CD8-positive, alpha-beta memory T cell (primary cell): ENCODE results near the gene LRRTM2. TPM values are rescaled to one million over a fixed set of nuclear protein-coding genes. Genes with fewer than 3 reads are reported as not detected.
"Not testable (repeated sequence)": the region's sequence is repeated elsewhere in the genome, so short reads cannot be mapped to it uniquely, and the experiment has no call there.

Source experiments
- CTCF ChIA-PET: fragments of 350-600 bp; sonication (Branson Sonifier 250); formaldehyde crosslinking; loops from one replicate; lab custom pipeline; 2021; ENCODE audit warnings: antibody characterized with exemption; lab: Charles Lee
- POLR2A ChIA-PET: fragments of 350-600 bp; sonication (Branson Sonifier 250); formaldehyde crosslinking; loops from one replicate; lab custom pipeline; 2021; ENCODE audit warnings: antibody characterized with exemption; lab: Charles Lee
- DNase-seq, 5 donors: peaks; one replicate each; pipeline versions ENCODE4 v3.0.0 to v3.0.0-alpha.2; 2020 to 2022; ENCODE audit warnings: mixed read lengths in 1 of 5
- H3K27ac ChIP-seq: one replicate; pipeline ENCODE4 v1.7.0; 2013; ENCODE audit warnings: low read depth, mild to moderate bottlenecking, low read length, moderate library complexity
- H3K27me3 ChIP-seq: 2 replicates; pipeline ENCODE4 v1.7.0; 2013; ENCODE audit warnings: low read length, mild to moderate bottlenecking; ENCODE audit not compliant: insufficient read depth, poor library complexity, severe bottlenecking
- H3K36me3 ChIP-seq: 2 replicates; pipeline ENCODE4 v1.7.0; 2013; ENCODE audit warnings: mild to moderate bottlenecking, low read length, moderate library complexity; ENCODE audit not compliant: insufficient read depth
- H3K4me1 ChIP-seq: 2 replicates; pipeline ENCODE4 v1.7.0; 2013; ENCODE audit warnings: mild to moderate bottlenecking, low read length, moderate library complexity; ENCODE audit not compliant: insufficient read depth
- H3K4me3 ChIP-seq: 2 replicates; pipeline ENCODE4 v1.7.0; 2013; ENCODE audit warnings: mild to moderate bottlenecking, low read length
- H3K9me3 ChIP-seq: 2 replicates; pipeline ENCODE4 v1.7.0; 2013; ENCODE audit warnings: mild to moderate bottlenecking, low read length
- H3K27ac Mint-ChIP-seq, 8 donors: one replicate each; pipeline ENCODE4 v1.8.0; 2020 to 2021; ENCODE audit warnings: mixed read lengths in 8 of 8, mild to moderate bottlenecking in 6 of 8, inconsistent platforms in 3 of 8, moderate library complexity in 3 of 8
- H3K27me3 Mint-ChIP-seq, 2 donors: one replicate each; pipeline ENCODE4 v1.8.0; 2020 to 2021; ENCODE audit warnings: mixed read lengths in 2 of 2, mild to moderate bottlenecking in 1 of 2, moderate library complexity in 1 of 2
- H3K36me3 Mint-ChIP-seq, 3 donors: one replicate each; pipeline ENCODE4 v1.8.0; 2020 to 2021; ENCODE audit warnings: mixed read lengths in 3 of 3, inconsistent platforms in 1 of 3, mild to moderate bottlenecking in 1 of 3
- H3K4me1 Mint-ChIP-seq, 3 donors: one replicate each; pipeline ENCODE4 v1.8.0; 2020 to 2021; ENCODE audit warnings: mixed read lengths in 3 of 3, inconsistent platforms in 1 of 3, mild to moderate bottlenecking in 1 of 3
- H3K4me3 Mint-ChIP-seq, 7 donors: one replicate each; pipeline ENCODE4 v1.8.0; 2020 to 2021; ENCODE audit warnings: mixed read lengths in 7 of 7, mild to moderate bottlenecking in 6 of 7, moderate library complexity in 4 of 7, inconsistent platforms in 2 of 7
- H3K9me3 Mint-ChIP-seq, 5 donors: one replicate each; pipeline ENCODE4 v1.8.0; 2020 to 2022; ENCODE audit warnings: mixed read lengths in 5 of 5, mild to moderate bottlenecking in 3 of 5, moderate library complexity in 2 of 5, inconsistent platforms in 1 of 5
- polyA plus RNA-seq: library from polyadenylated mRNA; unstranded; fragments of 300-500 nt; fragmentation: Illumina TruSeq; gene quantifications from one replicate; pipeline ENCODE4 v1.2.3, GENCODE V29; 2021
- total RNA-seq, 2 experiments: library from RNA; stranded (reverse); gene quantifications; one replicate each; pipeline ENCODE4 v1.2.3, GENCODE V29; 2021

The LRRTM2 gene
- total and polyA plus RNA-seq, 3 experiments from 2014 or later = not detected

GRCh38 chr5:138843316-138844124 is 31.6 kb downstream of the LRRTM2 start:
- H3K27me3 Mint-ChIP-seq = peaks cover 0 to 2% of the 10 kb centered on the region in 2 donors
- no peak for DNase-seq
- no peaks in the 10 kb centered on the region for H3K9me3 Mint-ChIP-seq
- Histone ChIP-seq H3K9me3 (no peaks in the 10 kb centered on the region), H3K4me3 (no peak overlapping the region), H3K4me1 (no peaks in the 10 kb centered on the region), H3K36me3 (no peaks in the 10 kb centered on the region), H3K27ac (no peak overlapping the region), H3K27me3 (no peaks in the 10 kb centered on the region)
- peaks cover 0 to 12% (median 6%) of the 10 kb centered on the region in 3 donors for H3K4me1 Mint-ChIP-seq
- H3K36me3 Mint-ChIP-seq = peaks cover 0 to 4% (median 0%) of the 10 kb centered on the region in 3 donors
- POLR2A ChIA-PET = no interaction called here
- CTCF ChIA-PET = no interaction called here
- no peak overlapping the region for H3K4me3 Mint-ChIP-seq
- no peak overlapping the region for H3K27ac Mint-ChIP-seq

GRCh38 chr5:138841531-138841930 is 33.6 kb downstream of the LRRTM2 start:
- ChIA-PET POLR2A (no interaction called here), CTCF (no interaction called here)
- Mint-ChIP-seq H3K36me3 (peaks cover 0 to 4% (median 1%) of the 10 kb centered on the region in 3 donors), H3K9me3 (no peaks in the 10 kb centered on the region), H3K27ac (no peak overlapping the region), H3K4me3 (no peak overlapping the region), H3K27me3 (peaks cover 0 to 3% of the 10 kb centered on the region in 2 donors), H3K4me1 (no peaks in the 10 kb centered on the region)
- Histone ChIP-seq H3K4me3 (no peak overlapping the region), H3K4me1 (no peaks in the 10 kb centered on the region), H3K27me3 (no peaks in the 10 kb centered on the region), H3K36me3 (no peaks in the 10 kb centered on the region), H3K9me3 (no peaks in the 10 kb centered on the region), H3K27ac (no peak overlapping the region)
- no peak for DNase-seq

GRCh38 chr5:138840103-138840502 is 35.0 kb downstream of the LRRTM2 start:
- ChIA-PET CTCF (no interaction called here), POLR2A (no interaction called here)
- H3K4me3 Mint-ChIP-seq = no peak overlapping the region
- H3K4me1 Mint-ChIP-seq = no peaks in the 10 kb centered on the region
- H3K9me3 ChIP-seq = no peaks in the 10 kb centered on the region
- H3K27ac ChIP-seq = no peak overlapping the region
- H3K9me3 Mint-ChIP-seq = no peaks in the 10 kb centered on the region
- peaks cover 0 to 1% (median 0%) of the 10 kb centered on the region in 3 donors for H3K36me3 Mint-ChIP-seq
- H3K4me1 ChIP-seq = no peaks in the 10 kb centered on the region
- H3K27me3 ChIP-seq = no peaks in the 10 kb centered on the region
- no peaks in the 10 kb centered on the region for H3K36me3 ChIP-seq
- no peak overlapping the region for H3K27ac Mint-ChIP-seq
- no peak overlapping the region for H3K4me3 ChIP-seq
- peaks cover 0 to 3% of the 10 kb centered on the region in 2 donors for H3K27me3 Mint-ChIP-seq
- DNase-seq = no peak

GRCh38 chr5:138837160-138837559 is 38.0 kb downstream of the LRRTM2 start:
- H3K4me1 Mint-ChIP-seq = peaks cover 0 to 2% (median 0%) of the 10 kb centered on the region in 3 donors
- H3K27ac Mint-ChIP-seq = no peak overlapping the region
- no peak overlapping the region for H3K4me3 ChIP-seq
- no peaks in the 10 kb centered on the region for H3K27me3 ChIP-seq
- H3K36me3 Mint-ChIP-seq = peaks cover 0 to 1% (median 0%) of the 10 kb centered on the region in 3 donors
- no peaks in the 10 kb centered on the region for H3K9me3 Mint-ChIP-seq
- ChIA-PET POLR2A (no interaction called here), CTCF (no interaction called here)
- no peak for DNase-seq
- no peaks in the 10 kb centered on the region for H3K4me1 ChIP-seq
- H3K27ac ChIP-seq = no peak overlapping the region
- H3K4me3 Mint-ChIP-seq = no peak overlapping the region
- H3K27me3 Mint-ChIP-seq = peaks cover 0 to 6% of the 10 kb centered on the region in 2 donors
- H3K9me3 ChIP-seq = no peaks in the 10 kb centered on the region
- H3K36me3 ChIP-seq = no peaks in the 10 kb centered on the region

- not testable (repeated sequence) for H3K27me3 ChIP-seq, H3K4me3 Mint-ChIP-seq, H3K4me3 ChIP-seq, H3K36me3 ChIP-seq, DNase-seq, H3K4me1 Mint-ChIP-seq, H3K9me3 ChIP-seq, H3K9me3 Mint-ChIP-seq, H3K27me3 Mint-ChIP-seq, H3K36me3 Mint-ChIP-seq, H3K4me1 ChIP-seq, H3K27ac ChIP-seq
- CTCF ChIA-PET = interaction anchor here (1.3 kb wide), 1 partner anchor 9 kb away, joined by 3 read pairs; no protein-coding TSS in a partner anchor
- H3K27ac Mint-ChIP-seq = peak overlapping the region in 1 of 8 donors; percentile 56
- POLR2A ChIA-PET = interaction anchor here (0.6 kb wide), 1 partner anchor 466 kb away, joined by 3 read pairs; no protein-coding TSS in a partner anchor
Observed at GRCh38 chr5:138834853-138835252, 40.3 kb downstream of the LRRTM2 start.

- Histone ChIP-seq H3K27me3 (no peaks in the 10 kb centered on the region), H3K27ac (no peak overlapping the region), H3K9me3 (no peaks in the 10 kb centered on the region), H3K36me3 (no peaks in the 10 kb centered on the region), H3K4me1 (no peaks in the 10 kb centered on the region), H3K4me3 (no peak overlapping the region)
- ChIA-PET POLR2A (no interaction called here), CTCF (interaction anchor here (1.0 to 1.3 kb wide), 2 partner anchors 8 to 9 kb away, joined by 3 read pairs; no protein-coding TSS in a partner anchor)
- no peak for DNase-seq
- Mint-ChIP-seq H3K4me1 (peaks cover 0 to 5% (median 0%) of the 10 kb centered on the region in 3 donors), H3K27ac (no peak overlapping the region), H3K27me3 (peaks cover 0 to 6% of the 10 kb centered on the region in 2 donors), H3K9me3 (no peaks in the 10 kb centered on the region), H3K36me3 (peaks cover 4 to 5% (median 5%) of the 10 kb centered on the region in 3 donors), H3K4me3 (no peak overlapping the region)
Observed at GRCh38 chr5:138833726-138834480, 41.2 kb downstream of the LRRTM2 start.

- peaks cover 0 to 5% of the 10 kb centered on the region in 2 donors for H3K27me3 Mint-ChIP-seq
- Histone ChIP-seq H3K4me1 (no peaks in the 10 kb centered on the region), H3K27me3 (no peaks in the 10 kb centered on the region), H3K36me3 (no peaks in the 10 kb centered on the region), H3K4me3 (no peak overlapping the region), H3K27ac (no peak overlapping the region), H3K9me3 (no peaks in the 10 kb centered on the region)
- no peaks in the 10 kb centered on the region for H3K9me3 Mint-ChIP-seq
- POLR2A ChIA-PET = no interaction called here
- H3K36me3 Mint-ChIP-seq = peaks cover 5 to 11% (median 5%) of the 10 kb centered on the region in 3 donors
- no peak overlapping the region for H3K4me3 Mint-ChIP-seq
- DNase-seq = no peak
- H3K4me1 Mint-ChIP-seq = peaks cover 0 to 5% (median 0%) of the 10 kb centered on the region in 3 donors
- CTCF ChIA-PET = no interaction called here
- no peak overlapping the region for H3K27ac Mint-ChIP-seq
Observed at GRCh38 chr5:138833080-138833479, 42.1 kb downstream of the LRRTM2 start.

- no peak for DNase-seq
- ChIA-PET POLR2A (no interaction called here), CTCF (no interaction called here)
- no peak overlapping the region for H3K27ac ChIP-seq
- Mint-ChIP-seq H3K4me3 (no peak overlapping the region), H3K27ac (no peak overlapping the region), H3K9me3 (no peaks in the 10 kb centered on the region), H3K36me3 (peaks cover 5 to 20% (median 10%) of the 10 kb centered on the region in 3 donors), H3K27me3 (peaks cover 0 to 5% of the 10 kb centered on the region in 2 donors), H3K4me1 (peaks cover 0 to 5% (median 0%) of the 10 kb centered on the region in 3 donors)
- no peaks in the 10 kb centered on the region for H3K9me3 ChIP-seq
- H3K4me3 ChIP-seq = no peak overlapping the region
- H3K27me3 ChIP-seq = no peaks in the 10 kb centered on the region
- H3K36me3 ChIP-seq = no peaks in the 10 kb centered on the region
- H3K4me1 ChIP-seq = no peaks in the 10 kb centered on the region
Observed at GRCh38 chr5:138832218-138832617, 42.9 kb downstream of the LRRTM2 start.
